ENCODE measurements around the gene NACC2.

Gene NACC2

DNA sequence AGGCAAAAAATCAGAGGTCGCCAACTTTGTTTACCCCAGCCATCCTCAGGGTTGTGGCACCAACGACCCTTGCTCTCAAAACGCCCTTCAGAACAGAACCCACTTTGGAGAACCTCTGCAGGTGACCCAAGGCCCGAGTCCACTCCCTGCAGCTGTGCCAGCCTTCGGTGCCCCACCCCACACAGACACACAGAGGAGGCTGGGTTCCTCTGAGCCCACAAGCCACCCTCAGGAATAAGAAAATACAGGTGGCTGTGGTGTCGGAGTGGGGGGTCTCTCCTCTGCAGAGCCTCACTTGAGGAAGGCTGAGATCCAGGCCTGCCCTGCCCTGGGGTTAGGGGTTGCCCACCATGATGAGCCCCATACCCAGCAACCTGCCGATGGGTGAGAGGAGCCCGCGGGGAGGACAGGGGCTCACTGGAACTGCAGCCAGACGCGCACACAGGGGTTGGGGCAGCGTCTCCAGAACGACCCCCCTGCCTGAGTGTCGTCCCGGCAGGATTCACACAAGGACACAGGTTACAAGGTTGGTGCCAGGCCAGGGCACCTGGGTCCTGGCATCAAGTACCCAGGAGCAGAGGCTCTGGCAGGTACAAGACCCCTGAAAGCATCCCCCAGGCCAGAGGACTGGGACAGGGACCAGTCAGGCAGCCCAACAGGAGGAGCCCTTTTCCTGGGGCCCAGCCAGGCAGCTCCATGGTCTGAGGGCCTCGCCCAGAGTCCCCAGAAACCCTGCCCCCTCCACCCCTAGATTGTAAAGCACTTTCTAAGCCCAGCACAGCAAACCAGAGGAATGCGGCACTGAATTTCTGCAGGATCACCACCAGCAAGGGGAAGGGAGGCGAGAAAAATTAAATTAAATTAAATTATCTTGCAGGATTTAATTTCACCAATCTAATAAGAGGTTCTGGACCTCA, 40.0 kb downstream of the NACC2 start:
- no peak for DNase-seq

DNA sequence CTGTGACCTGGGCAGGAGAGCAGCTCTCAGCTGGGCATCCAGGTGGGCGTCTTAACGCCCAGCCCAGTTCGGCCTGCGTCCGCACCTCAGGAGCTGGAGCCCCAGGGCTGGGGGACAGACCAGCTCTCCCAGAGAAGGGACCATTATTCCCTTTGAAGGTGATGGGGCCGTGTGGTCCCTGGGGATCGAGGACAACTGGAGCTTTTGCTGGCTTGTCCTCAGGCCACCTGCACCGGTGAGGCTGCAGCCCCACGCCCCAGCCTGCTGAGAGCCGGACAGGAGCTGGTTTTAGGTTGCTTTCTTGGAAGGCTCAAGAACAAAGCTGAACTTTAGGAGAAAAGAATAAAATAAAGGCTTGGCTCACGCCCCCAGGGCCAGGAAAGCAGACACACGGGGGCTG, 40.9 kb downstream of the NACC2 start:
- no peak for DNase-seq

DNA sequence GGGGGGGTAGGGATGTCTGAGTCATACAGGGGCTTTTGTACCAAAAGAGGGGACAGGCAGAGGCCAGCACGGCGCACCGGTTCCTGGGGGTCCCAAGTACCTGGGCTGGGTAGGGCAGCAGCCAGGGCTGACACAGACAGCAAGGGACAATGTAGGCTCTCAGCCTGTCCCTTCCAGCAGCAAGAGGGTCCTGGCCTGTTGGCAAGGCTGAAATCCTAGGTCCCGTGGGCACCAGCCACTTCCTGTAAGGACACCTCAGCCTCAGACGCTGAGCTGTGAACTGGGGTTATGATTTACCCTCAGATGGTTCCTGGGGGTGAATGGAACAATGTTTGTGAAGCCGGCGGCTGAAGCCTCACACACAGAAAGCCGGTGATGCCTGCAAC, 41.3 kb downstream of the NACC2 start:
- DNase-seq, result no peak

DNA sequence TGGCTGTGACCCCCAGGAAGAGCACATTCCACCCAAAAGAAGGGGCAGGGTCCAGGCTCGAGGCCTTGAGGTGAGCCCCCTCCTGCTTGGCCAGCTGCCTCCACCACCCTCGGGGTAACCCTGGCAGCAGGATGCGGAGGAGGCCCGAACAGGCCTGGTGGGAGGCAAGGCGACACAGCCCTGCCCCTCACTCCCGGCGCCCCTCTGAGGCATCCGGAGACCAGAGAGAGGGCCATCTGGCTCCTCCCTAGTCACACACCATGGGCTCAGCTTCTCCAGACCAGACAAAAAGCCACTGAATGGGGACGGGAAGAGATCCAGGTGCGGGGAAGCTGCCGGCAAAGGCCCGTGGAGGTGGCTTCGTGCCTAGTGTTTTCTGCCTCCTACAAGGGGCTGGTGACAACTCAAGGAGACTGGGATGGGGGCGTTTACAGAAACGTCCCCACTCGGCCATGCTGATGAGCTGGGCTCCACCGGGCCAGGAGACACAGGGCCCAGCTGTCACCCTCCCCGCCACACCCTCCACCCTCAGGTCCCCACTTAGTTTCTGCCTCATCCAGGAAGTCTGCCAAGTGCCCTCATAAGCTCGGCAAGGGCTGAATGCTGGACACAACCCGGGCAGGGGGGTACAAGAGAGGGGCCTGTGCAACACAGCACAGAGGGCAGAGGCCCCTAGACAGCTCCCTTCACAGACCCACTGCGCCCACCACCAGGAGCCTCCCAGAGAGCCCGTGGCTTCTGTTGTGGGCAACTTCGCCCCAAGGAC, 41.9 kb downstream of the NACC2 start:
- DNase-seq, result no peak

DNA sequence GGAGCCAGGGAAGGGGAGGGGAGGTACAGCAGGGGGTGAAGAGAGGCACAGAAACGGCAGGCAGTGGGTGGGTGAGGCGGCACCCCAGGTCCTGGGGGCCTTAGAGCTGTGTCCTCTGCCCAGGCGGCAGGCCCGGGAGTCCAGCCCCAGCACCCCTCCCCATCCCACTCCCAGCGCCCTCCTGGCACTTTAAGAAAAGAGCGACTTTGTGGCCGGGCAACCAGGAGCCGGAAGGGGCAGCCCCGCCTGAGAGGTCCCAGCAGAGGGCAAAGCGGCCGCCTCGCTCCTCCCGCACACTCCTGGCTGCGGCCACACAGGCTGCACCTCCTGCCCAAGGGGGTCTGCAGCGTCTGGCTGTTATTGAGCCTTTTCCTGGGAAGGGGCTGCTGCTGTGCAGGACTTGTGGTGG, 42.6 kb downstream of the NACC2 start:
- no peak for DNase-seq

DNA sequence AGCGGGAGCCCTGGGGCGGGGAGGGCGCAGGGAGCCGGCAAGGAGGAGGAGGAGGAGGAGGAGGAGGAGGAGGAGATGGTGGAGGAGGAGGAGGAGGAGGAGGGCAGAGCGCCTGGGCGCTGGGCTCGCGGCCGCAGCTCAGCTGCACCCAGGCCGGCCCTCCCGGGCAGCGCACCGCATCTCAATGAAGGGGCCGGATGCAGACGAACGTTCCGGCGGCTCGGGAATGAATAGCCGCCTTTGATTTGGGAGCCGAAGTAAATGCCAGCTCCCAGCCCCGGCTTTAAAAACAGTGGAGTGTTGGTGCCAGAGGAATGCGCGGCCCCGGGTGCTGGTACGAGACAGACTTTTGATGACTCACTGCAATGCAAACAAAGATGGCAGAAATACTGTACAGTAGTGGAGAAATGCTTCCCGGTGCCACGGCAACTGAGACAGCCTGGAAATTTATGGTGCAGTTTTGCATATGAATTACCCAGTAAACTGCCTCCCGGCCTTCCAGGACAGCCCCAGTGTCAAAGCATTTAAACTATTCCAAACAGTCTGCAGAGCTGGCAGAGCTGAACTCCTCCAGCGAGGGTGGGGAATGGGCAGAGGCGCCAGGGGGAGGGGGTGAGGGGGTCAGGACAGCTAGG, 43.1 kb downstream of the NACC2 start:
- peak; percentile 42 for DNase-seq

DNA sequence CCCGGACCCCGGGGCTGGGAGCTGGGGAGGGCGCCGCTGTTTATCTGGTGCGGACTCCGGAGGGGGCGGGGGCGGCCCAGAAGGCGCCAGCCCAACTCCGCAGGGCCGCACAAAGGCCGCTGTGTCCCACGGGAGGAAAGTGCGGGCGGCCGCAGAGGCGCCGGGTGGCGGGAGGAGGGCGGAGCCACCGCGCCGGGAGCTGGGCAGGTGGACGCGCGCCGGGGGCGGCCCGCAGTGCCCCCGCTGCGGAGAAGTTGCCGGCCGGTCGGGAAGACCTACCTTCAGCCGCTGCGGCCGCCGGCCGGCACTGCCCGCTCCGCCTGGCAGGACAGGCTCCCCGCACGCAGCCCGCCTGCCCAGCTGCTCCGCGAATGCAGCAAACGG, 43.6 kb downstream of the NACC2 start:
- DNase-seq, result no peak

DNA sequence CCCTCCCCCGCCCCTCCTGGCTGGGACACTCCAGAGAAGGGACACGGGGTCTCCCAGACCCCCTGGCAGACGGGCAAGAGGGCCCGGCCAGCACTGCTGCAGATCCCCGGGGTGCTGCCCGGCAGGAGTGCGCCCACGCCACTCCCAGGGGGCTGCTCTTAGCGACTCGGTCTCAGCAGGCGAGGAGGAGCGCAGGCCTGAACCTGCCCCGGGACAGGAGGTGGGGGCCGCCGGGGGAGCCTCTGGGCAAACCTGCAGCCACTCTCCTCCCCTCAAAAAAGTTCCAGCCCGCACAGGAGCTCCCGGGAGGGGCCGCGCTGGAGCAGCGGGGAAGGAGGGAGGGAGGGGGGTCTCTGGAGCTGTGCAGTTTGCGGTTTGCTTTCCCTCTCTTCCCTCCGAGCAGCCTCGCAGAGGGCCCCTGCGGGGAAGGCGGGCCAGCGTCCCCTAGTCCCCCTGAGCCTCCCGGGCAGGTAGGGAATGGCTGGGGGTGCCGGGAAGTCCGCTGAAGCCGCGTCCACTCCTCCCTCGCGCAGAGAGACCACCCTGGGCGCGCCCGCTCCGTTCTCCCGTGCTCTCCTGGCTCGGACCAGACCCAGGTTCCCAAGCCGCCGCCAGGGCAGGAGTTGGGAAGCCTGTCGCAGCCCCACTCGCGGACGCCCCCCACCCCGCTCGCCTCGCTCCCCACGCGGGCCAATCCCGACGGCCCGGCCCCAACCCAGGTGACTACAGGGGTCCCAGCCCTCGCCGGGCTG, 44.2 kb downstream of the NACC2 start:
- DNase-seq, result no peak

DNA sequence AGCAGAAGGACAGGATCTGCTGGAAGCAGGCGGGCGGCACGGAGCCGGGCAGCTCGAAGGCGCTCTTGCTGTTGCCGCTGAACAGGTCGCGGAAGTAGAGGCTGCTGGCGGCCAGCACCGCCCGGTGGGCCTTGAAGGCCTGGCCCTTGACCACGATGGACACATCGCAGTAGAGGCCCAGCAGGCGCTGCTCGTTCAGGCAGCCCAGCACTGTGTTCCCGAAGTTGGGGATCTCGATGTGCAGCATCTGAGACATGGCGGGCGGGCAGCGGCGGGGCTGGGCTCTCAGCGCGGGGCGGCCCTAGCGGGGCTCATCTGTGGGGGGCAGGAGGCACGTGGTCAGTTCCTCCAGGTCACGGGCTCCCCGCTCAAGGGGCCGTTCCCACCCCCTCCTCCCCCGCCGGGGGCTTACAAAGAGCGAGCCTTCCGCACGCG, 44.8 kb downstream of the NACC2 start:
- DNase-seq, result no peak

DNA sequence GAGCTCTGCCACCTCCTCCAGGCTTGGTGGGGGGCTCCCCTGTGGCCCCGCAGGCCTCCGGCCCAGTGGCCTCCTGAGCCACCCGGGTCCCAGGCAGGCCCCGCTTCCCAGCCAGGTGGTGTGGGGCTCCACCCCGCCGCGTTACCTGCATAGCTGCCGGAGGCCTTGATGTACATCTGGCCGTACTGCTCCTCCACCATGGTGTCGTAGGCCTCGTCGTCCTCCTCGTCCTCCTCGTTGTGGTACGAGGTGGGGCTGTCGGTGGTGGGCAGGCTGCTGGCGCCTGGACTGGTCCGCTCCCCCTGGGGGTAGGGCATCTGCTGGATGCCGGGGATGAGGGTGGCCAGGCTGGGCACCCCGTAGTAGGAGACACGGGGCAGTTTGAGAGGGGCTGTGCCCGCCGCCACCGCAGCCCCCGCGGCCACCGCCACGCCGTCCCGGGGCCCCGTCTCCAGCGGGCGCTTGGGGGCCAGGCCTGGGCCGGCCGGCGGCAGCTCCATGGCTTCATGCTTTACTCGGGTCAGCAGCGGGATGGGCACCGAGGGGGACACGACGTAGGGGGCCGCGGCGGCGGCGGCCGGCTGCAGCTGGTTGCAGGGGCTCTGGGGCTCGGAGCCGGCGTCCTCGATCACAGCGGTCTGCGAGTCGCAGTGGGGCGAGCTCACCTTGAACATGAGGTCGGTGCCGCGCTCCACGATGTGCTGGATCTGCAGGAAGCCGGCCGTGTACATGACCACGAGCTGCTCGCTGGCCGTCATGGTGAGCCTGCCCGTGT, 45.4 kb downstream of the NACC2 start:
- DNase-seq, result no peak

DNA sequence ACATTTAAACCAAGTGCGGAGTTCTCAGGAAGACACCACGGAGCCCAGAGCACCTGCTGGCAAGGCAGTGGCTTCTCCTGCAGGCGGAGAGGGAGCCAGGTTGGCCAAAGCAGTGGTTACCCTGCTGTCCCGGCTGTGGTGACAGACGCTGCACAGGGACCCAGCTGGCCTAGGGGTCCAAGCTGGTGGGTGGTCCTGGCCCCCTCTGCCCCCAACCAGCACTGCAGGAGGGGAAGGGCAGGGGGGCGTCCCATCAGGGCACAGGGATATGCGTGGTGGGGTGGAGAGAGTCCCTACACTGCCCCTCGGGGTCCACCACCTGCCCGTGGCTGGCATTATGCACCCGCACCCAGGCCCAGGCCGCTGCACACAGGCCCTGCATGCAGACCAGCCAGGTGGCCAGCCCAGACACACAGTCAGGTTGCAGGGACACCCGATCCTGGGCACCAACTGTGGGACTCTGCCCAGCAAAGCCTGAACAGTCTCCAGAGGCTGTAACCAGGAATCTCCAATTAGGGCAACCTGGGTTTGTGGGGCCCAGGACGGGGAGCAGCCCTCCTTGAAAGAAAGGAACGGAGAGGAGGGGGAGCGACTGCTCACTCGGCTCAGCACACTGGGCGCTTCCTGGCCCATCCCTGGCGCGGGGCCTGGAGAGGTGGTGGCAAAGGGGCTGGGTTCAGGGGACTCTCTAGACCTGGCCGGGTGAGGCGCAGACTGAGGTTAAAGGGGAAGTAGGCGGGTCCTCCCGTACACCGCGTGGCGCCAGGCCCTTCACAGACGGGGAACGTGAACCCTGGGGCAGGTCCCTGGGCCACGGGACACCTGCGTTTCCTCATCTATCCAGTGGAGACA, 46.3 kb downstream of the NACC2 start:
- no peak for DNase-seq

DNA sequence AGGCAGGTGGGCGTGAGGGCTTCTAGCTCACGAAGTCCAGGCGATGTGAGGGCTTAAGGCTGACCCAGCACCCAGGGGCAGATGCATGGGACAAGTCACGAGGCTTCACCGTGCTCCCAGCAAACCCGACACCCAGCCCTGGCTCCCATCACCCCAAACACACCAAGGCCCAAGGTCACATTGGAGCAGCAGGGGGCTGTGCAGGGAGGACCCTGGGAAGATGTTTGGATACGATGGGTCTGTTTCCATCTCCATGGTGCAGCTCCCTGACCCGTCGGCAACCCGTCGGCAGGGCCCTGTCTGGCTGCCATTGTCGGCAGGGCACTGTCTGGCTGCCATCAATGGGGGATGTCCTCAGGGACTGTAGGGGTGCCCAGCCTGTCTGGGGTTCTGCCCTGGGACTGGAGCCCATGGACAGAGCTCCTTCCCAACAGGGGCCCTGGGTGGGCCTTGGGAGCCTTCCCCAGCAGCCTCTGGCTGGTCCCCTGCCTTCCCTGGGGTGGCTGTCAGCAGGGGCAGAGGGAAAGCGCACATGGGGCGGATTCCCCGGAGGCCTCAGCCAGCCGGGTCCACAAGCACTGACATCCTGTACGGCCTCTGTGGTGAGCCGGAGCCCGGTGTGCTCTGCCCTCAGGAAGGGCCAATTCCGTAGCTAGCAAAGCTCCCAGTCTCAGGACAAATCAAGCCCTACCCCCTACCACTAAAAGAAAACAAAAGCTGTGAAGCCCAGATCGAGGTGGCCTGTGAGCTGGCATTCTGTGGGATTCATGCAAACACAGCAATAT, 47.1 kb downstream of the NACC2 start:
- DNase-seq, result no peak

DNA sequence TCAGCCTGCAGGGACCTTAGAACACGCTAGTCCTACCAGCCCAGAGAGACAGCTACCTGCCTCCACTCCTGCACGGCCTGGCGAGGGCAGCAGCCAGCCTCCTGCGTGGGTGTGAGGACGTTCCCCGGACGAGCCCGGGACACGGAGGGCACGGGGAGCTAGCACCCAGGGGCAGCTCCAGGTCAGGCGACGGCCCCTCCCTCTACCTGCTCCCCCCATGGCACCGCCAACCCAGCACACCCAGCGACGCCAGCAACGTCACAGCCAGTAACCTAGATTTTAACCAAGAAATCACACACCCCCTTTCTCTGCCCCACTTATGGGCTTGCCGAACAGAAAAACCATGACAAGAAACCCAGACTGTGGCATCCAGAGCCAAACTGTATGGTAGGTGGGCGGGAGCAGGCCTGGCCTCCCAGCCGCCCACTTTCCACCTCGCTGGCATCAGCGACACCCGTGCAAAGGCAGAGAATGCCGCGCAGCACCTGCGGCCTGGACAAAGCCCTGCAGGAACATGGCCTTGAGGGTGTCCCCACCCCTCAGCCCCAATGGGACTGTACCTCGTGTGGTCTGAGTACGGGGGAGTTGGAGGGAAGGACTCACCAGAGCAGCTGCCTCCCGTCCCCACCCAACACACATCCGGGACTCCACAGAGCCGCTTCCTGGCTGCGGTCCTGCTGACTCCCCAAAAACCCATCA, 47.9 kb downstream of the NACC2 start:
- DNase-seq, result no peak

DNA sequence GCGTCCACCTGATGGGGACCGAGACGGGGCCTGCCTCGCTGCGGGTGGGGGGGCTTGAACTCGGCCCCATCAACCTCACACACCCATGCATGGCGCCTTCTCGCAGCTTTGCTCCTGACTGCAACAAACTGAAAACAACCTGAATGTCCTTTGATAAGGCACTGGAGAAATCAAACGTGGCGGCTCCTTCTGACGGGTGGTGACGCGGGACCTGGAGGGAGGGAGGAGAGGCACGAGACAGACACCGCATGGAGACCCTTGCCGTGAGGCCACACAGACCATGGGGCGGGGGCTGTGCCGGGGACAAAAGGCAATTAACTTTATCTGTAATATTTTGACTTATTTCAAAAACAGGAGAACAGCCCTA, 48.6 kb downstream of the NACC2 start:
- DNase-seq, result no peak

DNA sequence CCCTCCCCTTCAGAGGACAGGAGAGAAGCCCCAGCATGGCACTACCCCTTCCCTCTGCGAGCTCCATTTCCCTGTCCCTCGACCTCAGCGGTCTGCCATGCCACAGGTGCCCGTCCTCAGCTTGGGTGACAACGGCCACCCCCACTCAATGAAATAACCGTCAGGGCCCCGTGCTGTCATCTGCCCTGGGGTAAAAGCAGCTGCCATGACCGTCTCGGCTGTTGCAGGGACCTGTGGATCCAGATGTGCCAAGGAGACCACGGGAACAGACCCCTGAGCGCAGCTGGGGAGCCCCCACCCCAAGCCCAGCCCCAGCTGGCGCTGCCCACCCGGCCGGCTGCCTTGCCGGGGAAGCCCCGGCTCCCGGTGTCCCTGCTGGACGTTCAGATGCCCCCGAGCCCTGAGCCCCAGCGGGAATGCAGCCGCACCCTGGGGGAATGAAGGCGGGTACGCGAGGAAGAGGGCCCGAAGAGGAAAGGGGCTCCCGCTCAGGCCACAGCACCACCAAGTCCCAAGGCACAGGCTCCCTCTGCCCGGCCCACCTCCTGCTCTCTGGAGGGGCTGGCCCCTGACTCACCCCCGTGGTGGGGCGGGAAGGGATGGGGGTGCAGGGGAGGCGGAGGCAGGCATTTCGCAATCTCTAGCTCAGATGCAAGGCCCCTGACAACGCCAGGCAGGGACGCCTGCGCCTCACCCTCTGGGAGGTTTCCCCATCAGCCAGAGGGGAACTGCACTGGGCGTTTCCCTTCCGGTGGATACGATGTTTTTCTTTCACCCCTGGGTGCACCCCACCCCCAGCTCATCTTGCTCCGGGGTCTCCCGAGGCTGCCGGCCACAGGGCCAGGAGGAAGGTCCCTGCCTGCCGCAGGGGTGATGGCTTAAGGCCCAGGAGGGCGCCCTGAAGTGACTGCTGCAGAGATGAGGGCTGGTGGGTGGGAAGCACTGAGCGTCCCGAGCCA, 49.2 kb downstream of the NACC2 start:
- no peak for DNase-seq

DNA sequence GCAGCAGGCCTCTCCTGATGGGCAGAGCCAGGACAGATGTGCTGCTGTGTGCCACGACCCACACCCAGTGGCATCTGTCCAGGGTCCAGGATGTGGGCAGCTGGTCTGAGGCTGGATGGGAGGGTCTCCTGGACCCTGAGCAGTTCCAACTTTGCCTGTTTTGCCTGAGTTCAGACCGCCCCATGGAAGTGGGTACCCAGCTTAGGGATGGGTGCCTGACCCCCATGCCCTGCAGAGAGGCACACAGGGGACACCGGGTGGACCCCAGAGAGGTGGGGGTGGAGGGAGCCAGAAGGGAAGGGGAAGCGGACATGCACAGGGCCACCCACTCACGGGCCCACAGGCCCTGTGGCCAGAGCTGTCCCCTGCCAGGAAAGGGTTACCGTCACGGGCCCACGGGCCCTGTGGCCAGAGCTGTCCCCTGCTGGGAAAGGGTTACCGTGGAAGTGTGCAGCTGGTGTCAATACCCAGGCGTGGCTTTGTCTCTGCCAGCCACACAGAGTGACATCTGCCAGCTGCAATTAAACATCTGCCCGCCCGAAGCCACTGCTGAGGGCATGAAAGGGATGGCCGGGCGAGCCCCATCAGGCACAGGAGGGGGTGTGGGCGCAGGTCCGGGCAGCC, 50.0 kb downstream of the NACC2 start:
- DNase-seq, result no peak

DNA sequence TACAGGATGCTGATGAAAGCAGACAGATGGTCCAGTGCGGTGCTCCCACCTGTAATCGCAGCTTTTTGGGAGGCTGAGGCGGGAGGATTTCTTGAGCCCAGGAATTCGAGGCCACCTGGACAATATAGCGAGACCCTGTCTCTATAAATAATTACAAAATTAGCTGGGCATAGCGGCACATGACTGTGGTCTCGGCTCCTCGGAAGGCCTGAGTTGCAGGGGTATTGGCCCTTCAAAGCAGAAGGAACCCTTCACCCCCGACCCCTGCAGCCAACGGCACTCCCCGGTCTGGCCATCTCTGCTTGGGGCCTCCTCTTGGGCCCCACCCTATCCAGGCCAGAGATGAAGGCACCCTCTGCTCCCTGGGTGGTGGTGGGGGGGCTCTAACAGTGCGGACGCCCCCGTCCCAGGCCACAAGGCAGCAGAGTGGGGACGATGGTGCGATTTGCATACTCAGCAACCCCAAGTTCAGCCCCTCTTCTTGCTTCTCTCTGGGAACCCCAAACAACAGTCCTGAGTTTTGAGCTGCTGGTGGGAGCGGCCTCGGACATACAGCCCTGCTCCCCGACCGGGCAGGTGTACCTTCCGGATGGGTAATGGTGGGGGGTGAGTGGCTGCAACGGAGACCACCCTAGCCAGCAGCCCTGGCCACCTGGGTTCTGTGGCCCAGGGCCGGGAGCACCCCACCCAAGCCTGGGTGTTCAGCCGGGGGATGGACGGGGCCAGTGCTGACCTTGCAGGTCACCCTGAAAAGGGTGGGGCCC, 50.7 kb downstream of the NACC2 start:
- DNase-seq, result no peak

Data from NCI-H1105 treated with DMSO at 0.1 percent for 48 hours (cell line).